Loucy (cell line): Measurements from ENCODE around the gene PPP2R5E.

Experiments used
- H2AFZ ChIP-seq: fragments of 200-600 bp; sonication (generic); 2 replicates; pipeline ENCODE4 v1.6.0; 2016; ENCODE audit warnings: antibody characterized with exemption, mild to moderate bottlenecking, low read length, moderate library complexity
- H3F3A ChIP-seq: fragments of 200-600 bp; 2 replicates; pipeline ENCODE4 v1.6.0; 2016; ENCODE audit warnings: antibody characterized with exemption, low read depth, mild to moderate bottlenecking
- H3K27me3 ChIP-seq: fragments of 200-600 bp; sonication (generic); 2 replicates; pipeline ENCODE4 v1.6.1; 2014; ENCODE audit warnings: low read length, mild to moderate bottlenecking; ENCODE audit not compliant: insufficient read depth, poor library complexity, severe bottlenecking
- H3K36me3 ChIP-seq: fragments of 200-600 bp; sonication (generic); 2 replicates; pipeline ENCODE4 v1.6.1; 2016; ENCODE audit warnings: low read length; ENCODE audit not compliant: insufficient read depth
- H3K4me1 ChIP-seq: fragments of 200-600 bp; sonication (generic); 2 replicates; pipeline ENCODE4 v1.5.1; 2014; ENCODE audit warnings: low read length, mild to moderate bottlenecking; ENCODE audit not compliant: insufficient read depth, poor library complexity, severe bottlenecking
- H3K4me2 ChIP-seq: fragments of 200-600 bp; sonication (generic); 2 replicates; pipeline ENCODE4 v1.6.0; 2014; ENCODE audit warnings: antibody characterized with exemption, low read length, low read depth, mild to moderate bottlenecking; ENCODE audit not compliant: poor library complexity, severe bottlenecking
- H3K4me3 ChIP-seq: fragments of 200-600 bp; sonication (generic); 2 replicates; pipeline ENCODE4 v1.5.1; 2014; ENCODE audit warnings: low read length, mild to moderate bottlenecking, mixed read lengths; ENCODE audit not compliant: poor library complexity, severe bottlenecking
- H3K79me2 ChIP-seq: fragments of 200-600 bp; sonication (generic); 2 replicates; pipeline ENCODE4 v1.6.1; 2014; ENCODE audit warnings: low read length; ENCODE audit not compliant: insufficient read depth
- H3K9ac ChIP-seq: fragments of 200-600 bp; sonication (generic); 2 replicates; pipeline ENCODE4 v1.6.0; 2014; ENCODE audit warnings: mild to moderate bottlenecking, low read depth, low read length, moderate library complexity; ENCODE audit not compliant: poor library complexity, severe bottlenecking
- H3K9me2 ChIP-seq: fragments of 200-600 bp; sonication (generic); replicated peaks from 2 replicates; pipeline ENCODE4 v1.6.1; 2016; ENCODE audit warnings: low read depth, low read length, mixed read lengths
- H3K9me3 ChIP-seq: fragments of 200-600 bp; sonication (generic); 2 replicates; pipeline ENCODE4 v1.6.1; 2014; ENCODE audit warnings: mild to moderate bottlenecking, antibody characterized with exemption, low read length, low read depth; ENCODE audit not compliant: insufficient read depth
- H4K20me1 ChIP-seq: fragments of 200-600 bp; sonication (generic); 2 replicates; pipeline ENCODE4 v1.6.0; 2014; ENCODE audit warnings: antibody characterized with exemption, low read length, mild to moderate bottlenecking; ENCODE audit not compliant: insufficient read depth, poor library complexity, severe bottlenecking
- CTCF ChIP-seq: fragments of 200-600 bp; sonication (generic); conservative IDR thresholded peaks from 2 replicates; pipeline ENCODE4 v1.5.1; 2014; ENCODE audit warnings: mild to moderate bottlenecking, antibody characterized with exemption, low read length
- EZH2phosphoT487 ChIP-seq: fragments of 200-600 bp; IDR thresholded peaks from 2 replicates; pipeline ENCODE4 v1.6.1; 2018; ENCODE audit warnings: antibody characterized with exemption, mild to moderate bottlenecking, moderate library complexity, borderline replicate concordance

PPP2R5E gene

GRCh38 chr14:63496837-63497400, 46.3 kb downstream of the PPP2R5E start:
- no peak overlapping the region for H3K9ac ChIP-seq
- H2AFZ ChIP-seq = no peak overlapping the region
- H3K4me3 ChIP-seq = no peak overlapping the region
- H3F3A ChIP-seq = no peaks in the 10 kb centered on the region
- TF ChIP-seq CTCF = no peak
- no peak for TF ChIP-seq EZH2phosphoT487
- peaks cover 98% of the 10 kb centered on the region for H3K79me2 ChIP-seq
- H3K9me3 ChIP-seq = no peaks in the 10 kb centered on the region
- H3K36me3 ChIP-seq = peaks cover 7% of the 10 kb centered on the region; the same call in 1 of the 2 replicates
- H3K4me2 ChIP-seq = peak overlapping the region; percentile 24
- H3K27me3 ChIP-seq = no peaks in the 10 kb centered on the region
- H3K9me2 ChIP-seq = no peaks in the 10 kb centered on the region
- peaks cover 21% of the 10 kb centered on the region for H3K4me1 ChIP-seq
- H4K20me1 ChIP-seq = peaks cover 30% of the 10 kb centered on the region

- no peak overlapping the region for H3K9ac ChIP-seq
- H2AFZ ChIP-seq = no peak overlapping the region
- TF ChIP-seq EZH2phosphoT487 (no peak), CTCF (peak; percentile 50)
- H3K9me3 ChIP-seq = no peaks in the 10 kb centered on the region
- no peaks in the 10 kb centered on the region for H3K27me3 ChIP-seq
- H3F3A ChIP-seq = no peaks in the 10 kb centered on the region
- H4K20me1 ChIP-seq = peaks cover 23% of the 10 kb centered on the region
- H3K4me1 ChIP-seq = peaks cover 14% of the 10 kb centered on the region
- H3K4me2 ChIP-seq = no peak overlapping the region
- H3K36me3 ChIP-seq = peaks cover 5% of the 10 kb centered on the region; the same call in 1 of the 2 replicates
- no peaks in the 10 kb centered on the region for H3K9me2 ChIP-seq
- no peak overlapping the region for H3K4me3 ChIP-seq
- H3K79me2 ChIP-seq = peaks cover 96% of the 10 kb centered on the region
Measured at GRCh38 chr14:63493246-63493645, 49.9 kb downstream of the PPP2R5E start.

GRCh38 chr14:63492391-63492790, 50.8 kb downstream of the PPP2R5E start:
- Histone ChIP-seq H3K79me2 (peaks cover 96% of the 10 kb centered on the region), H3K9me3 (no peaks in the 10 kb centered on the region), H3K4me2 (no peak overlapping the region), H4K20me1 (peaks cover 18% of the 10 kb centered on the region), H3F3A (no peaks in the 10 kb centered on the region), H2AFZ (no peak overlapping the region), H3K27me3 (no peaks in the 10 kb centered on the region), H3K9me2 (no peaks in the 10 kb centered on the region), H3K36me3 (peaks cover 5% of the 10 kb centered on the region; the same call in 1 of the 2 replicates), H3K4me3 (no peak overlapping the region), H3K4me1 (peaks cover 21% of the 10 kb centered on the region), H3K9ac (no peak overlapping the region)
- TF ChIP-seq CTCF (no peak), EZH2phosphoT487 (no peak)
